HEK293 (cell line): ENCODE results near the gene NHERF2.
A peak's percentile ranks its signal among the peaks of the same experiment; 100 is the strongest.

Experiments
- EGR2 ChIP-seq: fragments of 450-650 bp; formaldehyde crosslinking; IDR thresholded peaks from 2 replicates; pipeline ENCODE4 v1.5.1; 2016; ENCODE audit warnings: low read depth, missing biosample characterization, missing genetic modification characterization
- KLF7 ChIP-seq: fragments of 450-650 bp; formaldehyde crosslinking; IDR thresholded peaks from 2 replicates; pipeline ENCODE4 v1.5.1; 2016; ENCODE audit warnings: missing biosample characterization, missing genetic modification characterization, borderline replicate concordance
- OVOL3 ChIP-seq: fragments of 450-650 bp; formaldehyde crosslinking; IDR thresholded peaks from 2 replicates; pipeline ENCODE4 v1.5.1; 2016; ENCODE audit warnings: missing biosample characterization, missing genetic modification characterization
- REST ChIP-seq: fragments of 450-650 bp; formaldehyde crosslinking; IDR thresholded peaks from 2 replicates; pipeline ENCODE4 v1.5.1; 2016; ENCODE audit warnings: missing biosample characterization, missing genetic modification characterization
- SCRT2 ChIP-seq: fragments of 450-650 bp; formaldehyde crosslinking; IDR thresholded peaks from 2 replicates; pipeline ENCODE4 v1.5.1; 2016; ENCODE audit warnings: missing biosample characterization, missing genetic modification characterization
- SP2 ChIP-seq: fragments of 450-650 bp; formaldehyde crosslinking; IDR thresholded peaks from 2 replicates; pipeline ENCODE4 v1.5.1; 2016; ENCODE audit warnings: missing biosample characterization, missing genetic modification characterization
- ZBTB10 ChIP-seq: fragments of 450-650 bp; formaldehyde crosslinking; IDR thresholded peaks from 2 replicates; pipeline ENCODE4 v1.5.1; 2016; ENCODE audit warnings: missing biosample characterization, missing genetic modification characterization
- ZBTB11 ChIP-seq: fragments of 450-650 bp; formaldehyde crosslinking; conservative IDR thresholded peaks from 2 replicates; pipeline ENCODE4 v1.5.1; 2016; ENCODE audit warnings: low read depth, missing biosample characterization, missing genetic modification characterization
- ZEB2 ChIP-seq: fragments of 450-650 bp; formaldehyde crosslinking; IDR thresholded peaks from 2 replicates; pipeline ENCODE4 v1.5.1; 2016; ENCODE audit warnings: missing biosample characterization, missing genetic modification characterization
- ZFP3 ChIP-seq: fragments of 450-650 bp; formaldehyde crosslinking; IDR thresholded peaks from 2 replicates; pipeline ENCODE4 v1.5.1; 2016; ENCODE audit warnings: low read depth, missing biosample characterization, missing genetic modification characterization
- ZNF184 ChIP-seq: fragments of 450-650 bp; IDR thresholded peaks from 2 replicates; pipeline ENCODE4 v1.5.1; 2018; ENCODE audit warnings: missing biosample characterization, mild to moderate bottlenecking, missing genetic modification characterization
- ZNF19 ChIP-seq: fragments of 450-650 bp; formaldehyde crosslinking; IDR thresholded peaks from 2 replicates; pipeline ENCODE4; 2016; ENCODE audit warnings: missing biosample characterization, missing genetic modification characterization, low read depth
- ZNF2 ChIP-seq: fragments of 450-650 bp; formaldehyde crosslinking; IDR thresholded peaks from 2 replicates; pipeline ENCODE4 v1.5.1; 2016; ENCODE audit warnings: missing biosample characterization, missing genetic modification characterization
- ZNF211 ChIP-seq: fragments of 450-650 bp; formaldehyde crosslinking; IDR thresholded peaks from 2 replicates; pipeline ENCODE4 v1.5.1; 2016; ENCODE audit warnings: low read depth, missing biosample characterization, missing genetic modification characterization
- ZNF391 ChIP-seq: fragments of 450-650 bp; formaldehyde crosslinking; IDR thresholded peaks from 2 replicates; pipeline ENCODE4 v1.5.1; 2016; ENCODE audit warnings: low read depth, missing biosample characterization, missing genetic modification characterization, borderline replicate concordance
- ZNF404 ChIP-seq: fragments of 450-650 bp; formaldehyde crosslinking; IDR thresholded peaks from 2 replicates; pipeline ENCODE4 v1.5.1; 2017; ENCODE audit warnings: missing biosample characterization, missing genetic modification characterization
- ZNF610 ChIP-seq: fragments of 450-650 bp; formaldehyde crosslinking; IDR thresholded peaks from 2 replicates; pipeline ENCODE4 v1.5.1; 2016; ENCODE audit warnings: missing biosample characterization, missing genetic modification characterization, borderline replicate concordance
- ZNF626 ChIP-seq: fragments of 450-650 bp; sonication (Bioruptor Pico); formaldehyde crosslinking; IDR thresholded peaks from 2 replicates; pipeline ENCODE4 v1.5.1; 2018; ENCODE audit warnings: missing biosample characterization, missing genetic modification characterization, inconsistent platforms
- ZNF629 ChIP-seq: fragments of 450-650 bp; formaldehyde crosslinking; IDR thresholded peaks from 2 replicates; pipeline ENCODE4 v1.5.1; 2017; ENCODE audit warnings: missing biosample characterization, missing genetic modification characterization
- ZNF707 ChIP-seq: fragments of 450-650 bp; formaldehyde crosslinking; IDR thresholded peaks from 2 replicates; pipeline ENCODE4 v1.5.1; 2016; ENCODE audit warnings: missing biosample characterization, missing genetic modification characterization
- ZNF768 ChIP-seq: fragments of 450-650 bp; formaldehyde crosslinking; IDR thresholded peaks from 2 replicates; pipeline ENCODE4 v1.5.1; 2018; ENCODE audit warnings: missing biosample characterization, mild to moderate bottlenecking, missing genetic modification characterization
- ZSCAN23 ChIP-seq: fragments of 450-650 bp; formaldehyde crosslinking; IDR thresholded peaks from 2 replicates; pipeline ENCODE4 v1.5.1; 2016; ENCODE audit warnings: missing biosample characterization, missing genetic modification characterization
- TF ChIP-seq, protein P1 (sequence below): fragments of 450-650 bp; formaldehyde crosslinking; IDR thresholded peaks from 2 replicates; pipeline ENCODE4 v1.5.1; 2016; ENCODE audit warnings: missing biosample characterization, missing genetic modification characterization
- TF ChIP-seq, protein P2 (sequence below): fragments of 450-650 bp; formaldehyde crosslinking; IDR thresholded peaks from 2 replicates; pipeline ENCODE4 v1.5.1; 2016; ENCODE audit warnings: missing biosample characterization, missing genetic modification characterization

NHERF2 gene

GRCh38 chr16:2009791-2010510, 16.8 kb upstream of the NHERF2 start, which contains the start of gene ZNF598 (continued):
- TF ChIP-seq, protein P1, sequence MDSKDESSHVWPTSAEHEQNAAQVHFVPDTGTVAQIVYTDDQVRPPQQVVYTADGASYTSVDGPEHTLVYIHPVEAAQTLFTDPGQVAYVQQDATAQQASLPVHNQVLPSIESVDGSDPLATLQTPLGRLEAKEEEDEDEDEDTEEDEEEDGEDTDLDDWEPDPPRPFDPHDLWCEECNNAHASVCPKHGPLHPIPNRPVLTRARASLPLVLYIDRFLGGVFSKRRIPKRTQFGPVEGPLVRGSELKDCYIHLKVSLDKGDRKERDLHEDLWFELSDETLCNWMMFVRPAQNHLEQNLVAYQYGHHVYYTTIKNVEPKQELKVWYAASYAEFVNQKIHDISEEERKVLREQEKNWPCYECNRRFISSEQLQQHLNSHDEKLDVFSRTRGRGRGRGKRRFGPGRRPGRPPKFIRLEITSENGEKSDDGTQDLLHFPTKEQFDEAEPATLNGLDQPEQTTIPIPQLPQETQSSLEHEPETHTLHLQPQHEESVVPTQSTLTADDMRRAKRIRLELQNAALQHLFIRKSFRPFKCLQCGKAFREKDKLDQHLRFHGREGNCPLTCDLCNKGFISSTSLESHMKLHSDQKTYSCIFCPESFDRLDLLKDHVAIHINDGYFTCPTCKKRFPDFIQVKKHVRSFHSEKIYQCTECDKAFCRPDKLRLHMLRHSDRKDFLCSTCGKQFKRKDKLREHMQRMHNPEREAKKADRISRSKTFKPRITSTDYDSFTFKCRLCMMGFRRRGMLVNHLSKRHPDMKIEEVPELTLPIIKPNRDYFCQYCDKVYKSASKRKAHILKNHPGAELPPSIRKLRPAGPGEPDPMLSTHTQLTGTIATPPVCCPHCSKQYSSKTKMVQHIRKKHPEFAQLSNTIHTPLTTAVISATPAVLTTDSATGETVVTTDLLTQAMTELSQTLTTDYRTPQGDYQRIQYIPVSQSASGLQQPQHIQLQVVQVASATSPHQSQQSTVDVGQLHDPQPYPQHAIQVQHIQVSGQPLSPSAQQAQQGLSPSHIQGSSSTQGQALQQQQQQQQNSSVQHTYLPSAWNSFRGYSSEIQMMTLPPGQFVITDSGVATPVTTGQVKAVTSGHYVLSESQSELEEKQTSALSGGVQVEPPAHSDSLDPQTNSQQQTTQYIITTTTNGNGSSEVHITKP (tag by site-specific recombination): peak; percentile 30
- peak; percentile 84 for TF ChIP-seq ZNF629 (tag by site-specific recombination)
- no peak for TF ChIP-seq ZNF626
- TF ChIP-seq ZNF211 (tag by site-specific recombination): no peak
- no peak for TF ChIP-seq ZFP3 (tag by site-specific recombination)
- TF ChIP-seq, protein P2, sequence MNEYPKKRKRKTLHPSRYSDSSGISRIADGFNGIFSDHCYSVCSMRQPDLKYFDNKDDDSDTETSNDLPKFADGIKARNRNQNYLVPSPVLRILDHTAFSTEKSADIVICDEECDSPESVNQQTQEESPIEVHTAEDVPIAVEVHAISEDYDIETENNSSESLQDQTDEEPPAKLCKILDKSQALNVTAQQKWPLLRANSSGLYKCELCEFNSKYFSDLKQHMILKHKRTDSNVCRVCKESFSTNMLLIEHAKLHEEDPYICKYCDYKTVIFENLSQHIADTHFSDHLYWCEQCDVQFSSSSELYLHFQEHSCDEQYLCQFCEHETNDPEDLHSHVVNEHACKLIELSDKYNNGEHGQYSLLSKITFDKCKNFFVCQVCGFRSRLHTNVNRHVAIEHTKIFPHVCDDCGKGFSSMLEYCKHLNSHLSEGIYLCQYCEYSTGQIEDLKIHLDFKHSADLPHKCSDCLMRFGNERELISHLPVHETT (tag by site-specific recombination): peak; percentile 65; the same call in 1 of the 2 replicates
- TF ChIP-seq ZNF707: no peak
- TF ChIP-seq ZEB2 (tag by site-specific recombination): peak; percentile 76
- peak; percentile 62; the same call in 1 of the 2 replicates for TF ChIP-seq OVOL3 (tag by site-specific recombination)
- TF ChIP-seq ZBTB11 (tag by site-specific recombination): peak; percentile 89
- no peak for TF ChIP-seq EGR2 (tag by site-specific recombination)
- 0 out of 2 replicates have a peak, but pooled peaks have one; percentile 40 for TF ChIP-seq KLF7
- peak; percentile 51 for TF ChIP-seq SP2
- TF ChIP-seq ZNF391 (tag by site-specific recombination): peak; percentile 69; the same call in 1 of the 2 replicates
- no peak for TF ChIP-seq ZBTB10 (tag by site-specific recombination)
- peak; percentile 49; the same call in 1 of the 2 replicates for TF ChIP-seq ZSCAN23 (tag by site-specific recombination)
- peak; percentile 49; the same call in 1 of the 2 replicates for TF ChIP-seq REST
- TF ChIP-seq ZNF19 (tag by site-specific recombination): no peak
- peak; percentile 56; the same call in 1 of the 2 replicates for TF ChIP-seq ZNF610 (tag by site-specific recombination)
- peak; percentile 72 for TF ChIP-seq ZNF2 (tag by site-specific recombination)
- 0 out of 2 replicates have a peak, but pooled peaks have one; percentile 7 for TF ChIP-seq ZNF404 (tag by site-specific recombination)
- TF ChIP-seq ZNF768 (tag by site-specific recombination): no peak
- TF ChIP-seq SCRT2: no peak
- peak; percentile 34; the same call in 1 of the 2 replicates for TF ChIP-seq ZNF184 (tag by site-specific recombination)
